H9 (cell line): ENCODE measurements around the gene SLC35F6. TPM values are rescaled to one million over a fixed set of nuclear protein-coding genes. Genes with fewer than 3 reads are reported as not detected.

ENCODE experiments used
- DNase-seq: peaks from one replicate; pipeline ENCODE4 v3.0.0-alpha.2; 2017
- H2AFZ ChIP-seq: one replicate; pipeline ENCODE4 v1.6.1; 2013; ENCODE audit warnings: mild to moderate bottlenecking, low read length, control low read depth, moderate library complexity
- H2AK5ac ChIP-seq: 2 replicates; pipeline ENCODE4 v1.6.1; 2013; ENCODE audit warnings: low read length, control low read depth, mixed read lengths; ENCODE audit not compliant: insufficient read length
- H2BK120ac ChIP-seq: one replicate; pipeline ENCODE4 v1.6.1; 2013; ENCODE audit warnings: low read depth, mild to moderate bottlenecking, low read length, control low read depth, inconsistent platforms; ENCODE audit not compliant: poor library complexity, severe bottlenecking
- H2BK12ac ChIP-seq: 2 replicates; pipeline ENCODE4 v1.6.1; 2013; ENCODE audit warnings: low read length, control low read depth, mixed read lengths, low read depth; ENCODE audit not compliant: insufficient read length
- H2BK15ac ChIP-seq: 2 replicates; pipeline ENCODE4 v1.6.1; 2013; ENCODE audit warnings: low read depth, low read length, control low read depth
- H2BK20ac ChIP-seq: one replicate; pipeline ENCODE4 v1.6.1; 2013; ENCODE audit warnings: low read depth, mild to moderate bottlenecking, low read length, control low read depth, inconsistent platforms; ENCODE audit not compliant: poor library complexity, severe bottlenecking
- H2BK5ac ChIP-seq: 2 replicates; pipeline ENCODE4 v1.6.1; 2013; ENCODE audit warnings: low read length, control low read depth, mixed read lengths; ENCODE audit not compliant: insufficient read length
- H3K14ac ChIP-seq: 2 replicates; pipeline ENCODE4 v1.6.1; 2013; ENCODE audit warnings: low read length, control low read depth; ENCODE audit not compliant: insufficient read depth
- H3K18ac ChIP-seq: 2 replicates; pipeline ENCODE4 v1.6.1; 2013; ENCODE audit warnings: low read depth, mild to moderate bottlenecking, mixed read lengths, low read length, control low read depth; ENCODE audit not compliant: insufficient read length
- H3K23ac ChIP-seq: 2 replicates; pipeline ENCODE4 v1.6.1; 2013; ENCODE audit warnings: low read length, control low read depth, mixed read lengths, low read depth; ENCODE audit not compliant: insufficient read length
- H3K23me2 ChIP-seq: 2 replicates; pipeline ENCODE4 v1.6.1; 2013; ENCODE audit warnings: low read depth, mild to moderate bottlenecking, mixed read lengths, low read length, control low read depth; ENCODE audit not compliant: insufficient read length, poor library complexity, severe bottlenecking
- H3K27ac ChIP-seq: 2 replicates; pipeline ENCODE4 v1.5.1; 2013; ENCODE audit warnings: low read length, control low read depth, mixed read lengths, low read depth; ENCODE audit not compliant: insufficient read length
- H3K27me3 ChIP-seq: 2 replicates; pipeline ENCODE4 v1.6.1; 2013; ENCODE audit warnings: low read length, control low read depth, inconsistent platforms; ENCODE audit not compliant: insufficient read depth
- H3K4ac ChIP-seq: 2 replicates; pipeline ENCODE4 v1.6.1; 2013; ENCODE audit warnings: low read depth, mild to moderate bottlenecking, control low read depth, inconsistent platforms, low read length, moderate library complexity
- H3K4me1 ChIP-seq: 2 replicates; pipeline ENCODE4 v1.6.1; 2013; ENCODE audit warnings: low read length, control low read depth, inconsistent platforms; ENCODE audit not compliant: insufficient read depth
- H3K4me2 ChIP-seq: 2 replicates; pipeline ENCODE4 v1.6.1; 2013; ENCODE audit warnings: low read length, control low read depth, mixed read lengths; ENCODE audit not compliant: insufficient read length, insufficient read depth
- H3K56ac ChIP-seq: 2 replicates; pipeline ENCODE4 v1.6.1; 2013; ENCODE audit warnings: low read depth, mild to moderate bottlenecking, mixed read lengths, low read length, control low read depth; ENCODE audit not compliant: insufficient read length
- H3K79me1 ChIP-seq: 2 replicates; pipeline ENCODE4 v1.6.1; 2013; ENCODE audit warnings: low read depth, mild to moderate bottlenecking, moderate library complexity, low read length, control low read depth, inconsistent platforms; ENCODE audit not compliant: insufficient read depth, poor library complexity, severe bottlenecking
- H3K79me2 ChIP-seq: 2 replicates; pipeline ENCODE4 v1.6.1; 2013; ENCODE audit warnings: low read length, control low read depth, inconsistent platforms; ENCODE audit not compliant: insufficient read depth
- H3K9ac ChIP-seq: 2 replicates; pipeline ENCODE4 v1.6.1; 2013; ENCODE audit warnings: low read length, control low read depth, mixed read lengths; ENCODE audit not compliant: insufficient read length; ENCODE audit errors: extremely low read depth
- H3K9me3 ChIP-seq: one replicate; pipeline ENCODE4 v1.6.1; 2013; ENCODE audit warnings: low read depth, low read length, inconsistent platforms; ENCODE audit not compliant: control insufficient read depth
- H3T11ph ChIP-seq: one replicate; pipeline ENCODE4 v1.6.1; 2013; ENCODE audit warnings: mild to moderate bottlenecking, low read length, control low read depth, inconsistent platforms
- H4K20me1 ChIP-seq: one replicate; pipeline ENCODE4 v1.6.1; 2013; ENCODE audit not compliant: control insufficient read depth, insufficient read length, insufficient read depth
- H4K5ac ChIP-seq: 2 replicates; pipeline ENCODE4 v1.6.1; 2013; ENCODE audit warnings: low read depth, mild to moderate bottlenecking, mixed read lengths, low read length, control low read depth; ENCODE audit not compliant: insufficient read length
- H4K8ac ChIP-seq: replicated peaks from 2 replicates; pipeline ENCODE4 v1.6.1; 2013; ENCODE audit warnings: low read length, control low read depth, mixed read lengths, low read depth; ENCODE audit not compliant: insufficient read length
- H4K91ac ChIP-seq: 2 replicates; pipeline ENCODE4 v1.6.1; 2013; ENCODE audit warnings: low read depth, mild to moderate bottlenecking, moderate library complexity, mixed read lengths, low read length, control low read depth; ENCODE audit not compliant: insufficient read length
- H3K27ac Mint-ChIP-seq, 3 experiments: 2 replicates in 2 of 3; 3 replicates in 1 of 3; pipeline ENCODE4 v1.8.0; 2020 to 2021; ENCODE audit warnings: mixed read lengths in 3 of 3, mild to moderate bottlenecking in 1 of 3, moderate library complexity in 1 of 3
- H3K27me3 Mint-ChIP-seq: 2 replicates; pipeline ENCODE4 v1.8.0; 2021; ENCODE audit warnings: low read depth, mild to moderate bottlenecking, moderate library complexity, mixed read lengths
- H3K36me3 Mint-ChIP-seq, 3 experiments: 2 replicates in 2 of 3; 3 replicates in 1 of 3; pipeline ENCODE4 v1.8.0; 2020 to 2021; ENCODE audit warnings: low read depth in 3 of 3, mixed read lengths in 3 of 3; ENCODE audit not compliant: insufficient read depth in 1 of 3
- H3K4me1 Mint-ChIP-seq, 2 experiments: 2 replicates each; pipeline ENCODE4 v1.8.0; 2020; ENCODE audit warnings: mixed read lengths in 2 of 2
- H3K4me3 Mint-ChIP-seq, 2 experiments: 2 replicates in 1 of 2; 3 replicates in 1 of 2; pipeline ENCODE4 v1.8.0; 2020 to 2021; ENCODE audit warnings: mild to moderate bottlenecking in 2 of 2, mixed read lengths in 2 of 2, moderate library complexity in 1 of 2
- H3K9me3 Mint-ChIP-seq, 2 experiments: 2 replicates in 1 of 2; 3 replicates in 1 of 2; pipeline ENCODE4 v1.8.0; 2020; ENCODE audit warnings: mild to moderate bottlenecking in 2 of 2, mixed read lengths in 2 of 2, moderate library complexity in 1 of 2
- CTCF ChIP-seq: fragments of 200-600 bp; sonication (generic); conservative IDR thresholded peaks from 3 replicates; pipeline ENCODE4 v1.8.0; 2021; ENCODE audit warnings: antibody characterized with exemption, mild to moderate bottlenecking
- WGBS: extraction: QIAGEN DNeasy Blood & Tissue Kit; methylation state at CpG from one replicate; pipeline ENCODE4 v1.1.7; 2013; ENCODE audit warnings: missing lambda C conversion rate, low lambda C conversion rate, mixed read lengths; ENCODE audit not compliant: insufficient read length; ENCODE audit errors: extremely low coverage; 5-methylcytosine and 5-hydroxymethylcytosine counted together
- total RNA-seq: library from RNA; stranded (reverse); gene quantifications from 2 replicates; pipeline ENCODE4 v1.2.1, GENCODE V29; 2021

The SLC35F6 gene
- total RNA-seq, 1 experiment from 2014 or later = 15.7 TPM

GRCh38 chr2:26745609-26746327, 18.3 kb upstream of the SLC35F6 start:
- Histone ChIP-seq H2BK12ac (no peak overlapping the region), H3T11ph (no peak overlapping the region), H3K27me3 (no peaks in the 10 kb centered on the region), H3K4ac (no peak overlapping the region), H3K18ac (no peak overlapping the region), H4K20me1 (no peaks in the 10 kb centered on the region), H3K79me1 (no peaks in the 10 kb centered on the region), H3K14ac (no peak overlapping the region), H3K56ac (no peak overlapping the region), H3K23ac (no peak overlapping the region), H4K91ac (no peak overlapping the region), H2AK5ac (no peak overlapping the region), H3K4me2 (no peak overlapping the region), H2BK5ac (no peak overlapping the region), H3K23me2 (no peaks in the 10 kb centered on the region), H4K8ac (no peak overlapping the region), H4K5ac (no peak overlapping the region), H3K9me3 (no peaks in the 10 kb centered on the region), H3K9ac (no peak overlapping the region), H2BK20ac (no peak overlapping the region), H2AFZ (no peak overlapping the region), H2BK15ac (no peak overlapping the region), H3K4me1 (no peaks in the 10 kb centered on the region; the same call in 1 of the 2 replicates), H3K79me2 (no peaks in the 10 kb centered on the region), H3K27ac (no peak overlapping the region), H2BK120ac (no peak overlapping the region)
- no peak overlapping the region for H3K27ac Mint-ChIP-seq
- WGBS = no CpG with 5 or more reads among the region's 9 CpGs
- TF ChIP-seq CTCF = peak; percentile 95
- no peaks in the 10 kb centered on the region; a peak in 1 of 7 replicates for H3K36me3 Mint-ChIP-seq
- H3K9me3 Mint-ChIP-seq = no peaks in the 10 kb centered on the region; a peak in 1 of 5 replicates
- DNase-seq = peak; percentile 81
- peaks cover 17% of the 10 kb centered on the region in 2 experiments for H3K4me1 Mint-ChIP-seq
- no peak overlapping the region for H3K4me3 Mint-ChIP-seq
- peaks cover 57% of the 10 kb centered on the region for H3K27me3 Mint-ChIP-seq
